Pons (tissue), 1 donor: Measurements from ENCODE around the gene SATL1.
"Not testable (repeated sequence)": the region's sequence is repeated elsewhere in the genome, so short reads cannot be mapped to it uniquely, and the experiment has no call there.

Experiments
- DNase-seq: peaks from one replicate; pipeline ENCODE4 v3.0.0-alpha.2; 2016; ENCODE audit warnings: low spot score

Gene SATL1

GRCh38 chrX:85111347-85111746 is 132.2 kb downstream of the SATL1 start:
- DNase-seq: no peak

GRCh38 chrX:85109235-85109634 is 134.3 kb downstream of the SATL1 start:
- no peak for DNase-seq

DNA sequence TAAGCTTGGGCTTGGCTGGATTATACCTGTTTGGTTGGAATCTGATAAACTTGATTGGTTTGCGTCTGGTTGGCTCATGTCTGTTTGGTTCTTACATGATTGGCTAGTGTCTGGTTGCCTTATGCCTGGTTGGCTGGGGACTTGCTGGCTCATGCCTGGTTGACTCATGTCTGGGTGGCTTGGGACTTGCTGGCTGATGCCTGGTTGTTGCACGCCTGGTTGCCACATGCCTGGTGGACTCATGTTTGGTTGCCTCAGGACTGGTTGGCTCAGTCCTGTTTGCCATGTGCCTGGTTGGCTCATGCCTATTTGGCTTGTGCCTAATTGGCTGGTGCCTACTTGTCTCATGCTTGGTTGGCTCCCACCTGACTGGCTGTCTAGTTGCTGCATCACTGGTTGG is 135.4 kb downstream of the SATL1 start:
- DNase-seq: no peak

GRCh38 chrX:85107407-85107806 is 136.2 kb downstream of the SATL1 start:
- DNase-seq: no peak

- DNase-seq: no peak
Observed at GRCh38 chrX:85089321-85089840, 154.2 kb downstream of the SATL1 start.

- peak; percentile 28 for DNase-seq
Observed at GRCh38 chrX:85084770-85085393, 158.7 kb downstream of the SATL1 start.

- DNase-seq: not testable (repeated sequence)
Observed at GRCh38 chrX:85077247-85077646, 166.3 kb downstream of the SATL1 start.

DNA sequence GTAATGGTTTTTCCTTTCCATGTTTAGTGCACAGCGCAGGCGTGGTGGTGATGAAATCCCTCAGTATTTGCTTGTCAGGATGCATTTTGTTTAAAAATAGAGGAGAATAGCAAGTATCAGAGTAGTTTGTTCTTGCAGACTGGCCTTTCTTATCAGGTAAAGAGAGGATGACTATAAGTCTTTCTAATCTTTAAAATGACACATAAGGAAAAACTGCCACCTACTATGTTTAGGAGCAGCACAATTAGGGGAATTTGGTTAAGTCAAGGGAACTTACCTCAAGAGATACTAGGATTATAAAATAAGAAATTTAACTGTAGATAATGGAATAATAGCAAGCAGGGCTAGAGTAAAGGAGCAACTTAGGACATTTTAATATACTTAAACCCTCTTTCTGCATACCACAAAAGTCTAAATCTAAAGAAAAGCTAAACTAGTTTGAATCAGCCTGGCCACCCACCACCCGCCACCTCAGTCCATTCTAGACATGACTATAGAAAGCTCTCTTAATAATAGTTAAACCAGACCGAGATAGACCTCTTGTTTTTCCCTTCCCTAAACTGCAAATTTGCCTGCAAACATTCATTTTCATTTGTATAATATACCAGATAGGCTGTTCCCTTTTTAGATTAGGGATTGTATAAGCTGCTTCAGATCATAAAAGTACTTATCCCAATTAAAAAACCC is 177.9 kb downstream of the SATL1 start:
- no peak for DNase-seq

DNA sequence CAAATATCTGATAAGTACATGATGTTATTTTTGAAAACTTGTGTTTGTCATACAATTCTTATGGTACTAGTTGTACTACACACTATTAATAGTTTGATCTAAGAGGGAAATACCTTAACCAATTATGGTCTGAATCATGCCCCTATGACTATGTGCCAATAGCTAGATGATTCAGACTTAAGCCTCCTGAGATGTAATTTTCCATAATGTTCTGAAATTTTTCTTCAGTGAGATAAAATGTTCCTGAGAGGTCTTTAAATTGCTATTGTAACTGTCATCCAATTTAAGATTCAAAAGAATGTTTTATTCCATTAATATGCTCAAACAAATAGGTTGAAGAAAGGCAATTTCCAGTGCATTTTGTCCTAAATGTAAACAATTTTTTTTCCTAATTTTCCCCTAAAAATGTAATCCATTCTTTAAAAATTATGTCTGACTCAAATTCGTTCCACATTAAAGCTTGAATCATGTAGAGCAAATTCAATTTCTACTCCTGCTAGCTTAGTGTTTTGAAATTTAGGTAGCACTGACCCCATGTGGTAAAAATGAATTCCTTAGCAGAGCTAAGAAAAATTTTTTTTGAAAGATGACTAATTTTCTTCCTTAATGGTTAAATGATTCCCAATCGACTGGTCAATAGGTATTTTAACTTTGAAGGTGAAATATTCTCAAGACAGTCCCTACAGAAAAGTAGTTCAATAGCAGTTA is 190.8 kb downstream of the SATL1 start:
- DNase-seq: peak; percentile 31

DNA sequence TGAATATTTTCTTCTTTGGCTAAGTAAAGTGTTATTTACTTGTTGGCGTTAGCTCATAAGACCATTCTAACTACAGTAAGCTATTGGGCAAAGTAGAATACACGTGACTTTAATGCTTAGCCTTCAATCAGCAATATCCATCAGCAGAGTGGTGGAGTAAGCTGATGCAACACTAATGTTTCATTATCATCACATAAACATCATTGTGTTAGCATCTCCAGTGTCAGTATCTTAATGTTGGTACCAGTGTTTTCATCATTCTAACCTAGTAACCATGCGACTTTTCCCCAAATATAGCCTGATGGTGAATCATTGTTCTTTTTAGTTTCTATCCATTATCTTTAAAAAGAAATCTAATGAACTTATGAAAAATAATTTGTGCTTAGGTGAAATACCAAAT is 191.4 kb downstream of the SATL1 start:
- no peak for DNase-seq

DNA sequence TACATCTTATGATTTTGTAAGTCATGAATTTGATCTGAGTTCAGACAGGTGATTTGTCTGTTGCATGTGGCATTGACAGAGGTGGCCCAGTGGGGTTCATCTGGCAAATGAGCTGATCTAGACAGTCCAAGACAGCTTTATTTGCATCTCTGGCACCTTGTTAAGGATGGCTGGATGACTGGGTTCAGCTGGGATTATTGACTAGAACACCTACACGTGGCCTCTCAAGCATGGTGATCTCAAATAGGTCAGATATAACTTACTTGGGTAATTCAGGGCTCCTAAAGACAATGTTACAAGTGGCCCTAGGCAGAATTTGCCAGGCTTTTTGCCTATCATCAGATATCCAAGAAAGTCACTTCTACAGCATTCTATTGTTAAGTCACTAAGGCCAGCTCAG is 192.0 kb downstream of the SATL1 start:
- DNase-seq: no peak
